Subcutaneous abdominal adipose tissue (tissue), 5 donors: ENCODE results near the gene PCIF1.
A peak's percentile ranks its signal among the peaks of the same experiment; 100 is the strongest.
"Not testable (repeated sequence)": the region's sequence is repeated elsewhere in the genome, so short reads cannot be mapped to it uniquely, and the experiment has no call there.

Experiments
- H3K27ac ChIP-seq: one replicate; pipeline ENCODE4 v1.7.0; 2013; ENCODE audit warnings: low read depth, mild to moderate bottlenecking, inconsistent platforms, low read length, moderate library complexity
- H3K27me3 ChIP-seq, 5 donors: one replicate each; pipeline ENCODE4 v1.7.0; 2013; ENCODE audit warnings: low read length in 5 of 5, inconsistent platforms in 1 of 5; ENCODE audit not compliant: control insufficient read depth in 5 of 5, insufficient read depth in 4 of 5
- H3K36me3 ChIP-seq, 5 donors: one replicate each; pipeline ENCODE4 v1.7.0; 2013; ENCODE audit warnings: low read length in 5 of 5; ENCODE audit not compliant: control insufficient read depth in 5 of 5, insufficient read depth in 5 of 5
- H3K4me1 ChIP-seq, 5 donors: one replicate each; pipeline ENCODE4 v1.7.0; 2013; ENCODE audit warnings: low read length in 5 of 5, mild to moderate bottlenecking in 3 of 5, moderate library complexity in 1 of 5; ENCODE audit not compliant: control insufficient read depth in 5 of 5, insufficient read depth in 5 of 5
- H3K4me3 ChIP-seq, 5 donors: one replicate each; pipeline ENCODE4 v1.7.0; 2013; ENCODE audit warnings: low read length in 5 of 5, low read depth in 1 of 5
- H3K9ac ChIP-seq, 5 donors: one replicate each; pipeline ENCODE4 v1.7.0; 2013; ENCODE audit warnings: low read length in 5 of 5, mild to moderate bottlenecking in 4 of 5, moderate library complexity in 3 of 5
- H3K9me3 ChIP-seq, 5 donors: one replicate each; pipeline ENCODE4 v1.7.0; 2013; ENCODE audit warnings: low read length in 5 of 5; ENCODE audit not compliant: control insufficient read depth in 5 of 5
- donor health status: healthy.
- donor health status: healthy.
- donor health status: healthy.
- donor health status: healthy.
- donor health status: healthy.

Gene PCIF1

GRCh38 chr20:45924391-45925261 lies 9.9 kb upstream of the PCIF1 start:
- peaks cover 4 to 42% (median 35%) of the 10 kb centered on the region in 5 donors for H3K4me1 ChIP-seq
- no peaks in the 10 kb centered on the region for H3K36me3 ChIP-seq
- H3K27ac ChIP-seq: peak overlapping the region; percentile 65
- H3K27me3 ChIP-seq: no peaks in the 10 kb centered on the region
- H3K4me3 ChIP-seq: peak overlapping the region in 4 of 5 donors; percentile 8 to 50 (median 34)
- H3K9ac ChIP-seq: peak overlapping the region in 2 of 5 donors; percentile 35 to 38
- no peaks in the 10 kb centered on the region for H3K9me3 ChIP-seq

GRCh38 chr20:45925821-45926506 lies 8.5 kb upstream of the PCIF1 start:
- no peak overlapping the region for H3K27ac ChIP-seq
- no peaks in the 10 kb centered on the region for H3K36me3 ChIP-seq
- H3K9ac ChIP-seq: no peak overlapping the region
- no peak overlapping the region for H3K4me3 ChIP-seq
- H3K27me3 ChIP-seq: no peaks in the 10 kb centered on the region
- H3K4me1 ChIP-seq: peaks cover 2 to 29% (median 21%) of the 10 kb centered on the region in 5 donors
- no peaks in the 10 kb centered on the region for H3K9me3 ChIP-seq

- Histone ChIP-seq H3K27ac (no peak overlapping the region), H3K9ac (no peak overlapping the region), H3K4me1 (peaks cover 2 to 28% (median 21%) of the 10 kb centered on the region in 5 donors), H3K9me3 (no peaks in the 10 kb centered on the region), H3K36me3 (no peaks in the 10 kb centered on the region), H3K4me3 (no peak overlapping the region), H3K27me3 (no peaks in the 10 kb centered on the region)
Measured at GRCh38 chr20:45926731-45927070, 7.8 kb upstream of the PCIF1 start.

GRCh38 chr20:45927071-45927878 lies 7.2 kb upstream of the PCIF1 start:
- H3K36me3 ChIP-seq: no peaks in the 10 kb centered on the region
- no peaks in the 10 kb centered on the region for H3K9me3 ChIP-seq
- no peak overlapping the region for H3K4me3 ChIP-seq
- H3K9ac ChIP-seq: no peak overlapping the region
- no peaks in the 10 kb centered on the region for H3K27me3 ChIP-seq
- peaks cover 2 to 27% (median 20%) of the 10 kb centered on the region in 5 donors for H3K4me1 ChIP-seq
- no peak overlapping the region for H3K27ac ChIP-seq

GRCh38 chr20:45931680-45932079 lies 2.8 kb upstream of the PCIF1 start:
- not testable (repeated sequence) for H3K27ac ChIP-seq, H3K4me3 ChIP-seq, H3K27me3 ChIP-seq, H3K36me3 ChIP-seq, H3K9ac ChIP-seq, H3K9me3 ChIP-seq
- peaks cover 0 to 20% (median 18%) of the 10 kb centered on the region in 5 donors for H3K4me1 ChIP-seq

GRCh38 chr20:45933266-45934045 lies 1.0 kb upstream of the PCIF1 start:
- Histone ChIP-seq H3K4me3 (peak overlapping the region; percentile 86 to 96 (median 91)), H3K27ac (peak overlapping the region; percentile 98), H3K4me1 (peaks cover 0 to 20% (median 18%) of the 10 kb centered on the region in 5 donors), H3K36me3 (peaks cover 8 to 16% (median 14%) of the 10 kb centered on the region in 5 donors), H3K9me3 (no peaks in the 10 kb centered on the region), H3K27me3 (no peaks in the 10 kb centered on the region), H3K9ac (peak overlapping the region; percentile 22 to 99 (median 98))

- peak overlapping the region; percentile 22 to 99 (median 98) for H3K9ac ChIP-seq
- H3K27me3 ChIP-seq: no peaks in the 10 kb centered on the region
- peaks cover 0 to 20% (median 18%) of the 10 kb centered on the region in 5 donors for H3K4me1 ChIP-seq
- peaks cover 8 to 23% (median 21%) of the 10 kb centered on the region in 5 donors for H3K36me3 ChIP-seq
- H3K27ac ChIP-seq: peak overlapping the region; percentile 98
- H3K4me3 ChIP-seq: peak overlapping the region; percentile 86 to 96 (median 91)
- no peaks in the 10 kb centered on the region for H3K9me3 ChIP-seq
Measured at GRCh38 chr20:45934046-45934585, 367 bp upstream of the PCIF1 start.

GRCh38 chr20:45935416-45936046 lies 1.0 kb downstream of the PCIF1 start:
- Histone ChIP-seq H3K9me3 (no peaks in the 10 kb centered on the region), H3K27ac (peak overlapping the region; percentile 84), H3K36me3 (peaks cover 10 to 37% (median 35%) of the 10 kb centered on the region in 5 donors), H3K27me3 (no peaks in the 10 kb centered on the region), H3K4me1 (peaks cover 0 to 20% (median 18%) of the 10 kb centered on the region in 5 donors), H3K9ac (peak overlapping the region; percentile 39 to 85 (median 64)), H3K4me3 (peak overlapping the region; percentile 86 to 97 (median 95))

GRCh38 chr20:45937765-45938164 lies 3.3 kb downstream of the PCIF1 start:
- peaks cover 10 to 56% (median 48%) of the 10 kb centered on the region in 5 donors for H3K36me3 ChIP-seq
- H3K9ac ChIP-seq: no peak overlapping the region
- H3K9me3 ChIP-seq: no peaks in the 10 kb centered on the region
- peaks cover 0 to 20% (median 18%) of the 10 kb centered on the region in 5 donors for H3K4me1 ChIP-seq
- H3K4me3 ChIP-seq: no peak overlapping the region
- no peaks in the 10 kb centered on the region for H3K27me3 ChIP-seq
- H3K27ac ChIP-seq: no peak overlapping the region
